Measurements from ENCODE around the gene SDC1.

DNA sequence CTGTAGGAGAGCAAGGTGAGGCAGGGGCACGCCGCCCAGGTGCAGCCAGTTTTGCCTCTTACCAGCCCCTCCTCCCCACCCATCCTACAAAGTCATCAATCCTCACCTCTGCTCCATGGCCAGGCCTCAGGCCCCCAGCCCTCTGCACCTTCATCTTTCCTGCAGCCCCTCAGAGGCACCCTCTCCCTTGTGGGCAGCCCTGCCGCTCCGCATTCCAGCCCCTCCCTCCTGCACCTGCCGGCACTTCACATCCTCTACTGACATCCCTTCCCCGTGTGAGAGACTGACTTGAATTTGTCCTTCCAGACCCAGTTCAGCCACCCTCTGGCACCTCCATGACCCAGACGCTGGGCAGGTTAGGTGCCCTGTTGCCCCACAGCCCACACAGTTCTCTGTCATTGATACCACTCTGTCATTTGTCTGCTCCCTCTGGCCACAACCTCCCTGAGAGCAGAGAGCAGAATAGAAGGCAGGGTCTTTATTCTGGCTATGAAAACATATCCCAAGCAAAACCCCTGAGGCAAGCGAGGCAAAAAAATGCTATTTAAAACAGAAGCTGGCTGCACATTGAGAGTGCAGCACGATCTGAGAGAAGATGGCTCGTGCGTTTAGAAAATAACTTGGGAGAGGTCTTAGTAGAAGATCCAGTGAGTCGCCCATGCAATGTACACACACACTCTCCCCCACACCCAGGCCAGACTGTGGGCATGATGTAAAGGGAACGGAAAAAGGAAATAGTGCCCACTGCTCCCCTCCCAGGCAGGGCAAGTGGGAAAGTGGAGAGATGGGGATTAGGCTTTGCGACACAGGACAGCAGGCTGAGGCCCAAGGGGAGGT lies 25.9 kb downstream of the SDC1 start:
- TF ChIP-seq, protein P1, sequence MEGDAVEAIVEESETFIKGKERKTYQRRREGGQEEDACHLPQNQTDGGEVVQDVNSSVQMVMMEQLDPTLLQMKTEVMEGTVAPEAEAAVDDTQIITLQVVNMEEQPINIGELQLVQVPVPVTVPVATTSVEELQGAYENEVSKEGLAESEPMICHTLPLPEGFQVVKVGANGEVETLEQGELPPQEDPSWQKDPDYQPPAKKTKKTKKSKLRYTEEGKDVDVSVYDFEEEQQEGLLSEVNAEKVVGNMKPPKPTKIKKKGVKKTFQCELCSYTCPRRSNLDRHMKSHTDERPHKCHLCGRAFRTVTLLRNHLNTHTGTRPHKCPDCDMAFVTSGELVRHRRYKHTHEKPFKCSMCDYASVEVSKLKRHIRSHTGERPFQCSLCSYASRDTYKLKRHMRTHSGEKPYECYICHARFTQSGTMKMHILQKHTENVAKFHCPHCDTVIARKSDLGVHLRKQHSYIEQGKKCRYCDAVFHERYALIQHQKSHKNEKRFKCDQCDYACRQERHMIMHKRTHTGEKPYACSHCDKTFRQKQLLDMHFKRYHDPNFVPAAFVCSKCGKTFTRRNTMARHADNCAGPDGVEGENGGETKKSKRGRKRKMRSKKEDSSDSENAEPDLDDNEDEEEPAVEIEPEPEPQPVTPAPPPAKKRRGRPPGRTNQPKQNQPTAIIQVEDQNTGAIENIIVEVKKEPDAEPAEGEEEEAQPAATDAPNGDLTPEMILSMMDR (IDR thresholded peaks at IDR 0.05) = no peak
- no peak for TF ChIP-seq POLR2A (IDR thresholded peaks at IDR 0.05)

Data from thyroid gland (tissue), 4 donors.